Keratinocyte (primary cell): ENCODE data around the gene DPP3.

ENCODE experiments used
- EZH2 ChIP-seq: IDR thresholded peaks from one replicate; pipeline ENCODE4 v1.6.1; 2012; ENCODE audit warnings: inconsistent platforms, mild to moderate bottlenecking, low read length, moderate library complexity
- TF ChIP-seq, protein P1 (sequence below), 3 experiments: IDR thresholded peaks in 1 of 3; conservative IDR thresholded peaks in 1 of 3; optimal IDR thresholded peaks in 1 of 3; 2 replicates in 2 of 3; 3 replicates in 1 of 3; pipeline versions ENCODE3 to v1.5.1; 2011; ENCODE audit warnings: low read length in 3 of 3, mild to moderate bottlenecking in 3 of 3, moderate library complexity in 2 of 3, control low read depth in 1 of 3, inconsistent platforms in 1 of 3; ENCODE audit not compliant: insufficient read depth in 2 of 3; ENCODE audit errors: extremely low read depth in 1 of 3

DNA sequence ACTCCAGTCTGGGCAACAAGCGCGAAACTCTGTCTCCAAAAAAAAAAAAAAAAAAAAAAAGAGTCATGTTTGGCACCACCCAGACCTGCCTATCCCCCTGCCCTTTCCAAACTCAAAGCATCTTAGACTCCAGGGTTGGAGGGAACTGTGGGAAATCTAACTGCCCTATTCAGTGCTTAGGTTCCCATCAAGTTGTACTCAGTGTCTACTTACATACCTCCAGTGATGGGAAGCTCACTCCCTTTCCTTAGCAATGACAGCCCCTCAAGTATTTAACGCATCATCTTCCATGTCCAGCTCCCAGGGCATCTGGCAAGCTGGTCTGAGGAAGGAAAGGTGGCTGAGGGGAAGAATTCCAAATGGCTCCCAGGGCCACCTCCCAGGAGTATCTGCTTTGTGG lies 69.5 kb downstream of the DPP3 start:
- TF ChIP-seq, protein P1, sequence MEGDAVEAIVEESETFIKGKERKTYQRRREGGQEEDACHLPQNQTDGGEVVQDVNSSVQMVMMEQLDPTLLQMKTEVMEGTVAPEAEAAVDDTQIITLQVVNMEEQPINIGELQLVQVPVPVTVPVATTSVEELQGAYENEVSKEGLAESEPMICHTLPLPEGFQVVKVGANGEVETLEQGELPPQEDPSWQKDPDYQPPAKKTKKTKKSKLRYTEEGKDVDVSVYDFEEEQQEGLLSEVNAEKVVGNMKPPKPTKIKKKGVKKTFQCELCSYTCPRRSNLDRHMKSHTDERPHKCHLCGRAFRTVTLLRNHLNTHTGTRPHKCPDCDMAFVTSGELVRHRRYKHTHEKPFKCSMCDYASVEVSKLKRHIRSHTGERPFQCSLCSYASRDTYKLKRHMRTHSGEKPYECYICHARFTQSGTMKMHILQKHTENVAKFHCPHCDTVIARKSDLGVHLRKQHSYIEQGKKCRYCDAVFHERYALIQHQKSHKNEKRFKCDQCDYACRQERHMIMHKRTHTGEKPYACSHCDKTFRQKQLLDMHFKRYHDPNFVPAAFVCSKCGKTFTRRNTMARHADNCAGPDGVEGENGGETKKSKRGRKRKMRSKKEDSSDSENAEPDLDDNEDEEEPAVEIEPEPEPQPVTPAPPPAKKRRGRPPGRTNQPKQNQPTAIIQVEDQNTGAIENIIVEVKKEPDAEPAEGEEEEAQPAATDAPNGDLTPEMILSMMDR (optimal IDR thresholded peaks at IDR 0.05 in 1 of 3, IDR thresholded peaks at IDR 0.05 in 1 of 3, conservative IDR thresholded peaks at IDR 0.05 in 1 of 3; ENCODE audit: extremely low read depth in 1 of 3, insufficient read depth in 2 of 3, low read length in 3 of 3) = no peak
- no peak for TF ChIP-seq EZH2
